Measurements from ENCODE around the gene COL11A1.
A peak's percentile ranks its signal among the peaks of the same experiment; 100 is the strongest.

COL11A1 gene

GRCh38 chr1:102879439-102879993, 228.8 kb downstream of the COL11A1 start:
- Histone ChIP-seq H3K9me3 (ENCODE audit: severe bottlenecking) (no peaks in the 10 kb centered on the region), H3K4me3 (ENCODE audit: low read depth, low read length) (no peak overlapping the region), H3K27ac (no peak overlapping the region), H3K27me3 (ENCODE audit: insufficient read depth, low read depth, severe bottlenecking) (no peaks in the 10 kb centered on the region), H3K36me3 (no peaks in the 10 kb centered on the region)
- no peak for TF ChIP-seq CTCF (IDR thresholded peaks at IDR 0.05; ENCODE audit: low read depth, low read length)
- no peak for DNase-seq

DNA sequence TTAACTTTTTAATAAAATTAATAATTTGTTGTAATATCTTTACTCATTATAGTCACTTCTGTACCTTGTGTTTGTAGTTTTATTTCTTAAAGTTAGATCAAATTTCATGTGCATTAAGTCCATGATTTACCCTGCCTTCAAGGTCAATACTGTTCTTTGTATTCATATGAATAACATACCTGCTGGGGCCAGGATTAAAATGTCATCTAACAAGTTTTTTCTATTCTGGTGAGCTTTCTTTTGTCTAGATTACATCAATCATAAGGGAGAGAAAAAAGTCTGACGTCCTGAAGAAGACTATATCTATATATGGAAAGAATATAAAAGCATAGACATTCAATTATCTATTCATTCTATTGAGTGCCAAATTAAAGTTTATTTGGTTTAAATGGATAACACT, 232.6 kb downstream of the COL11A1 start:
- DNase-seq = no peak
- Histone ChIP-seq H3K27ac (no peak overlapping the region), H3K9me3 (ENCODE audit: severe bottlenecking) (no peaks in the 10 kb centered on the region), H3K36me3 (no peaks in the 10 kb centered on the region), H3K27me3 (ENCODE audit: insufficient read depth, low read depth, severe bottlenecking) (no peaks in the 10 kb centered on the region), H3K4me3 (ENCODE audit: low read depth, low read length) (no peak overlapping the region)
- no peak for TF ChIP-seq CTCF (IDR thresholded peaks at IDR 0.05; ENCODE audit: low read depth, low read length)

- Histone ChIP-seq H3K36me3 (no peaks in the 10 kb centered on the region), H3K4me3 (ENCODE audit: low read depth, low read length) (no peak overlapping the region), H3K9me3 (ENCODE audit: severe bottlenecking) (no peaks in the 10 kb centered on the region), H3K27ac (no peak overlapping the region), H3K27me3 (ENCODE audit: insufficient read depth, low read depth, severe bottlenecking) (no peaks in the 10 kb centered on the region)
- no peak for TF ChIP-seq CTCF (IDR thresholded peaks at IDR 0.05; ENCODE audit: low read depth, low read length)
- no peak for DNase-seq
Observed at GRCh38 chr1:102872526-102872925, 235.8 kb downstream of the COL11A1 start.

GRCh38 chr1:102872097-102872496, 236.2 kb downstream of the COL11A1 start:
- DNase-seq = no peak
- Histone ChIP-seq H3K9me3 (ENCODE audit: severe bottlenecking) (no peaks in the 10 kb centered on the region), H3K27ac (no peak overlapping the region), H3K27me3 (ENCODE audit: insufficient read depth, low read depth, severe bottlenecking) (no peaks in the 10 kb centered on the region), H3K4me3 (ENCODE audit: low read depth, low read length) (no peak overlapping the region), H3K36me3 (no peaks in the 10 kb centered on the region)
- TF ChIP-seq CTCF (IDR thresholded peaks at IDR 0.05; ENCODE audit: low read depth, low read length) = peak; percentile 17; the same call in 1 of the 2 replicates

GRCh38 chr1:102863704-102864103, 244.6 kb downstream of the COL11A1 start:
- H3K27ac ChIP-seq = no peak overlapping the region
- no peaks in the 10 kb centered on the region for H3K27me3 ChIP-seq (ENCODE audit: insufficient read depth, low read depth, severe bottlenecking)
- H3K36me3 ChIP-seq = no peaks in the 10 kb centered on the region
- no peak for DNase-seq
- H3K9me3 ChIP-seq (ENCODE audit: severe bottlenecking) = no peaks in the 10 kb centered on the region
- no peak for TF ChIP-seq CTCF (IDR thresholded peaks at IDR 0.05; ENCODE audit: low read depth, low read length)
- no peak overlapping the region for H3K4me3 ChIP-seq (ENCODE audit: low read depth, low read length)

- TF ChIP-seq CTCF (IDR thresholded peaks at IDR 0.05; ENCODE audit: low read depth, low read length) = no peak
- DNase-seq = no peak
- no peaks in the 10 kb centered on the region for H3K9me3 ChIP-seq (ENCODE audit: severe bottlenecking)
- H3K36me3 ChIP-seq = no peaks in the 10 kb centered on the region
- no peak overlapping the region for H3K4me3 ChIP-seq (ENCODE audit: low read depth, low read length)
- no peaks in the 10 kb centered on the region for H3K27me3 ChIP-seq (ENCODE audit: insufficient read depth, low read depth, severe bottlenecking)
- H3K27ac ChIP-seq = no peak overlapping the region
Observed at GRCh38 chr1:102861247-102861646, 247.1 kb downstream of the COL11A1 start.
